ENCODE measurements around the gene MAGEA4. TPM values are rescaled to one million over a fixed set of nuclear protein-coding genes. Genes with fewer than 3 reads are reported as not detected.

Gene MAGEA4
- total RNA-seq, 2 donors from 2014 or later, result not detected

DNA sequence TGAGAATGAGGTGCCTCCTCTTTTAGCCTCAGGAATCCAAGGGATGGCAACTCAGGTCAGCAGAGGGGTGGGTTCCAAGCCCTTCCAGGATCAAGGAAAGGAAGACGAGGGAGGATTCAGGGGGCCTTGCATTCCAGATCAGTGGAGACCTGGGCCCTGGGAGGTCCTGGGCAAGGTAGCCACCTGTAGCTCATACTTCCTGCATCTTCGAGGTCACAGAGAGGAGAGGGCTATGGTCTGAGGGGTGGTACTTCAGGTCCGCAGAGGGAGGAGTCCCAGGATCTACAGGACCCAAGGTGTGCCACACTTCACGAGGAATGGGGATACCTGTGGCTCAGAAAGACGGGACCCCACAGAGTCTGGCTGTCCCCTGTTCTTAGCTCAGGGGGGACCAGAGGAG lies 9.2 kb downstream of the MAGEA4 start:
- intact Hi-C loops (cut with DNase I), result no loop called here
- DNase-seq (ENCODE audit: low spot score), result no peak

DNA sequence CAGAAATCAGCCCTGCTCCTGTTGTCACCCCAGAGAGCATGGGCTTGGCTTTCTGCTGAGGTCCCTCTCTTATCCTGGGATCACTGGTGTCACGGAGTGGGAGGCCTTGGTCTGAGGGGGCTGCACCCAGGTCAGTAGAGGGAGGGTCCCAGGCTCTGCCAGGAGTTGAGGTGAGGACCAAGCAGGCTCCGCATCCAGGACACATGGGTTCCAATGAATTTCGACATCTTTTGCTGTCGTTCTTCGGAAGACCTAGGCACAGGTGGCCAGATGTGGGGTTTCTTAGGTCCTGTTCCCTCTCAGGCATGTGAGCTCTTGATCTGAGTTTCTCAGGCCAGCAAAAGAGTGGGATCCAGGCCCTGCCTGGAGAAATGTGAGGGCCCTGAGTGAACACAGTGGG lies 10.0 kb downstream of the MAGEA4 start:
- DNase-seq (ENCODE audit: low spot score), result no peak
- intact Hi-C loops (cut with DNase I), result no loop called here

DNA sequence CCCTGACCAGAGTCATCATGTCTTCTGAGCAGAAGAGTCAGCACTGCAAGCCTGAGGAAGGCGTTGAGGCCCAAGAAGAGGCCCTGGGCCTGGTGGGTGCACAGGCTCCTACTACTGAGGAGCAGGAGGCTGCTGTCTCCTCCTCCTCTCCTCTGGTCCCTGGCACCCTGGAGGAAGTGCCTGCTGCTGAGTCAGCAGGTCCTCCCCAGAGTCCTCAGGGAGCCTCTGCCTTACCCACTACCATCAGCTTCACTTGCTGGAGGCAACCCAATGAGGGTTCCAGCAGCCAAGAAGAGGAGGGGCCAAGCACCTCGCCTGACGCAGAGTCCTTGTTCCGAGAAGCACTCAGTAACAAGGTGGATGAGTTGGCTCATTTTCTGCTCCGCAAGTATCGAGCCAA lies 11.0 kb downstream of the MAGEA4 start:
- intact Hi-C loops (cut with DNase I), result no loop called here
- DNase-seq (ENCODE audit: low spot score), result no peak

DNA sequence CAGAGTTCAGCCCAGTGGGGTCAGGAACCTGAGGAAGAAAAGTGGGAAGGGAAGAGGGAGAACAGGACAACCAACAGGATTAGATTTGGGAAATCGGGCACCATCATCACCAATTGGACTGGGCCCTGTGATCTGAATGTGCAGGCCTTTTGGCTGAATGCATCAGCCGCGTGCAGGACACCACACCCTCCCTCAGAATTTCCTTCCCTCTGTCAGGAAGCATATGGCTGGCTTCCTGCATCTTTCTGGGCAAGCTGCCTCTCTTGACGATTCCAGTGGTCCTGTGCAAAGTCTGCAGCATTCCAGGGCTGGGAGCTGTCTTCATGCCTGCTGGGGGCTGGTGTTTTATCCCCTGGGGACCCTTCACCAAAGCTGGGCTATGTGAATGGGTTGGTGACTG lies 16.4 kb downstream of the MAGEA4 start:
- intact Hi-C loops (cut with DNase I), result no loop called here
- DNase-seq (ENCODE audit: low spot score), result no peak

DNA sequence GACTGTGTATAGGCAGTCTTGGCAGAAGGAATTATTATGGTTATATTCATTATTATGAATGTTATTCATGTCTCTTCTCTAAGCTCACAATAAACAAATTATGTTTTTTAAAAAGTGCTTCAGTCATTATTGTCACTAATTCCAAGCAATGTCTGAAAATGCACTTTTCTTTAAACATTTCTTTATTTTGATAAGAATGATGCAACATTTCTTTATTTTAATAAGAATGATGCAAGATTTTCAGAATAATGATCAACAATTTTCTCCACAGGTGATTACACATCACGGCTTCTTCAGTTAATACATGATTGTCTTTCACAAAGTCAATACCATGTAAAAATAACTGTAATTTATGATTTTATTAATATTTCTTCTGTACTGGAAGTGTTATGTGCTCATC lies 22.7 kb downstream of the MAGEA4 start:
- intact Hi-C loops (cut with DNase I), result no loop called here
- no peak for DNase-seq (ENCODE audit: low spot score)

DNA sequence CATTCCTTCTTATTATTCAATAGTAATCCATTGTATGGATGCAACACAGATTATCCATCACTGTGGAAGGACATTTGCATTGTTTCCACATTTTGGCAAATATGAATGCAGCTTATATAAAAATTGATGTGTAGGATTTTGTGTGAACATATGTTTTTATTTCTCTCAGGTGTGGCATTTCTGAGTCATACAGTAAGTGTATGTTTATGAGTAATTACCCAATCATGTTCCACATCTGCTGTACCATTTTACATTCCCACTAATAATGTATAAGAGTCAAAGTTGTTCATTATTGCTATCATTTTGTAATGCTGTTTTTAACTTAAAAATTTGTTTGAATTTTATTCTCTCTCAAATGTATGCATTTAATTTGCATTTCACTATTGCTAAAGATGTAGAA lies 25.5 kb downstream of the MAGEA4 start:
- intact Hi-C loops (cut with DNase I), result no loop called here
- DNase-seq (ENCODE audit: low spot score), result no peak

DNA sequence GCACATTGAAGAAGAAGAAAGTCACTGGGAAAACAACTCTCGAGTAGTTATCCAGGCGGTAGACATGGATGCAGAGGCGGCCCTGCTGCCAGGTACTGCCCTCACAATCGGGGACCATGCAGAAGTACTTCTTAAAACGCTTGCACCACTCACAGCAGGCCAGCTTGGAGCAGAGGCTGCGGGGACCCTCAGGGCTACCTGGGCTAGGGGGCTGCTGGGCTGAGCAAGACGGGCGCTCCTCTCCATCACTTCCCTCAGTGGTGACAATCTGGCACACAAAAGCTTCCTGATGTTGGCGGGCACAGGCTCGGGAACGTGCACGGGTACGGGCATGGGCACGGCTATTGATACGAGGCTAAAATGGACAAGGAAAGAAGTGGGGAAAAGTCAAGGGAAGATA lies 42.0 kb downstream of the MAGEA4 start:
- intact Hi-C loops (cut with DNase I), result no loop called here
- DNase-seq (ENCODE audit: low spot score), result no peak

DNA sequence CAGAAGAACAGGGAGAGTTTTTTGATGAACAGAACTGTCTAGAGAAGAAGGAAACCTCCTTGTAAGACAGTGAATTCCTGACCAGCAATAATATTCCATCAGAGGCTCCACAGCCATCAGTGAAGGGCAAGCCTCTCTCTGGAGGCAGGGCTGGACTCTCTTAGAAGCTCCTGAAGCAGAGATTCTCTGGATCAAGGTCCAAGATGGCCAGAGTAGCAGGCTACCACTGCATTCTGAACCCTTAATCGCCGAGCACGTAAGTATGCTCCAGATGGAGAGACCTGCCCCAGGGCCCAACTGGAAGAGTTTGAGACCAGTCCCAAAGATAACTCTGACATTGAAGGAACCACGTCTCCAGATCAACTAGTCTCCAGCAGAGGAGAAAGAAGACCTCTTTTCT lies 45.4 kb downstream of the MAGEA4 start:
- intact Hi-C loops (cut with DNase I), result no loop called here
- DNase-seq (ENCODE audit: low spot score), result no peak

DNA sequence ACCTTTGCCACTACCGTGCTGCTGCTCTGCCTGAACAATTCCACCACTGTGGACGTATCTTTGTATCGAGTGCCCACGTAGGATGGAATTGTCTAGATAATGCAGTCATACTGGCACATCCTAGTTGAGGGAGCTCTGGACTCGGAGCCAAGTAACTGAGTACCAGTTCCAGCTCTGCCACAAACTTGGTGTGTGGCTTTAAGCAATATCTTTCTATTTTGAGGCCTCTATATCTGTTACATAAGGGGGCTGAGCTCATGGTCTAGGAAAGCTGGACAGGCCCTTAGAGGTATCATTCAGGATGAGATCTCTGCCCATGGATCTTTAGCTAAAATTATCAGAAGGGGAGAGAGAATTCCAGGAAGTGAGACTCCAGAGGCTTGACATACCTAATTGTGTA lies 49.3 kb downstream of the MAGEA4 start:
- no peak for DNase-seq (ENCODE audit: low spot score)
- intact Hi-C loops (cut with DNase I), result no loop called here

DNA sequence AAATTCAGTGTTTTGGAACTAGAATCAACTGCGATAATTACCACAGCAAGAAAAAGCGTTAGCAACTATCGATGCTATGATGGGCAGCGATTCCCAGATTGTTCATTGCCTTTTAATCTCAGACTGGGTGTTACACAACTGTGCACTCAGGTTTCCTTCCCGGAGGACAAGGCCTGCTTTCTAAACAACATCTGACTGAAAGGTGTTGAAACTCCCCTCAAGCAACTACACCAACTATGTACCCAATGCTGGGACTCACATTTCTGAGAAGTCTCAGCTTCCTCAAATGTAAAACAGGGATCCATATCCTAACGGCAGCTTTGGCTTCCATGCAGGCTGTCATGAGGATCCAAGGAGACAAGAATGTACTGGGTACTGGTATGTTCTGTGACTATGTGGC lies 53.5 kb downstream of the MAGEA4 start:
- DNase-seq (ENCODE audit: low spot score), result no peak

DNA sequence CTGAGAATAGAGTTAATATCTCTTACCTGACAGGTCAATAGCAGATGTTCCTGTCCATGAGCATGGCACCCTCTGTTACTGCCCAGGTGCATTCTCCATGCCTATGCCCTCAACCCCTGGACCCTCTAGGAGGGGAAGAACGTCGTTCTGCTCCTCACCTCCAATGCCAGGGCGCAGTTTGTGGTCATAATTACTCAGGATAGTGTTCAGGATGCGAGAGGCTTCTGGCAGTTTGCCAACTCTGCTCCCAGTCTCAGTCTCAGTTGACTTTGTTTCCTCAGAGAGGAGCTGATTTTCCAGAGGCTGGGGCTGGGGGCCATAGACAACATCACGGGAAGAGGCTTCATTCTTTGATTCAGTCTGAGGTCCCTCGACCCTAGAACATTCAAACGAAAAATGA lies 57.3 kb downstream of the MAGEA4 start:
- intact Hi-C loops (cut with DNase I), result no loop called here
- DNase-seq (ENCODE audit: low spot score), result no peak

More for the DNA sequence above, 53.5 kb downstream of the MAGEA4 start:
- intact Hi-C loops (cut with DNase I), result no loop called here

DNA sequence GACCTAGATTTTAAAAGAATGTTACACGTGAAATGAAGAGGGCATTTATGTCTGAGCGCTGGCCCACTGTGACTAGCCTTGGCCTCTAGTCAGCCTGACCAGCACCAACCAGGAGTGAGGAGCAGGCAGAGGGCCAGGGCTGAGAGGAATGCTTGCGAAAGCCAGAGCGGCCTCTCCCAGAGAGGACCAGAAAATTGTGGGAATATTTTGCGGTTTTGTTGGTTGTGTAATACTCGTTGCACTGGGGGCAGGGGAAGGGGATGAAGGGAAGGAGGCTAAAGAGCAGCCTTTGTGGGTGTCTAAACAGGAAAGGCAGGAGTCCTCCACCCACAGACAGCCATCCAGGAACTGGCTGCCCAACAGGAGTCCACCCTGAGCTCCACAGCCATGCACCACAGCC lies 58.0 kb downstream of the MAGEA4 start:
- intact Hi-C loops (cut with DNase I), result no loop called here
- peak; percentile 93 for DNase-seq (ENCODE audit: low spot score)

DNA sequence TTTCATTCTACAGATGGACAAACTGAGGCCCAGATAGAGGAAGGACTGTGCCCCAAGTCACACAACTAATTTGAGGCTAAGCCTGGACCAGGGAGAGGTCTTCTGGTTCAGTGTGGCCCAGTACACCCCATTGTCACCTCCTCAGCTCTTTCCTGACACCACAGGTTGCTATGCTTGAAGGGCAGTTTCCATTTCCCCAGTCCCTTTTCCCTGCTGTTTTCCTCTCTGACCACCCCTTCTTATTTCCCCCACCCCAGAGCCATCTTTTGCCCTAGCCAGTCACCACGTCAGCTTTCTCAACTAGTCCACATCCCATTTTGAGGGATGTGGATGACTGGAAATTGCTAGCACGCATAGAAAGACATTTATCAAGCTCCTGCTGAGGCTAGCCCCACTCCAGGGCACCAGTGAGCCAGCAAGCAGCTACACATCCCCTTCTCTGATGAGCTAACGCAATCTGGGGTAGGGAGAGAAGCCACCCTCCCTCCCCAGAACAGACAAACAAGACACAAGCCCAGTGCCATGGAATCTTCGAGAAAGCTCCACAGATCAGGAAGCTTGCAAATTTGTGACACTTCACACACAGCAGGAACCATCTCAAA lies 60.5 kb downstream of the MAGEA4 start:
- intact Hi-C loops (cut with DNase I), result no loop called here
- no peak for DNase-seq (ENCODE audit: low spot score)

DNA sequence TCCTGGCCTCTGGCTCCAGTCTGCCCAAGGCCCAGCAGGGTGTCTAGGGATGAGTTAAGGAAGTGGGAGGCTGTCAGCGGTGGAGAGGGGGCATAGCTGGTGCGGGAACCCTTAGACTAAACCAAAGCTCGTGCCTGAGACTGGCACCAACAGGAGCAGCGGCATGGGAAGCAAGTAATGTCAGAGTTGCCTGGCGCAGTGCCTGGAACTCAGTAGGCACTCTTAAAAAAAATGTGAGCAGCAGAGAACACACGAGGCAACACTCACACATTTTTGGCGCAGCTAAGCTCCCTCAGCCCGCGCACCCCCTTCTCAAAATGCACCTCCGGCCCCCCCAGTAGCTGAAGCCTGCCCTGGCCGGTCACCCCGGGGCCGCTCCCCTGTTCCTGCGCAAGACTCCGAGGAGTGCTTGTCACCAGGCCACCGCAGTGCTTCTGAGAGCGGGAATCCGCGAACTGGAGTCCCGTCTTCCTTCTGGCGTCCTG lies 61.2 kb downstream of the MAGEA4 start:
- intact Hi-C loops (cut with DNase I), result no loop called here
- DNase-seq (ENCODE audit: low spot score), result peak; percentile 81

Small RNAs within 50 kb of the gene (microRNA-seq; reads per million reads assigned to microRNA genes)
- gene MIR224 (ENCODE audit: borderline microRNAs expressed in 2 of 2), result 836 to 1,204 reads per million in 2 donors
- 245 to 424 reads per million in 2 donors for gene MIR452 (ENCODE audit: borderline microRNAs expressed in 2 of 2)

Other genes starting within 250 kb of the MAGEA4 start
- gene PRRG3, start 217.4 kb upstream of the MAGEA4 start, total RNA-seq, result 1 to 10 TPM in 1 of 2 donors, under 1 TPM in 1; 0.86 to 5.1 TPM
- not detected for gene FATE1, start 196.9 kb upstream of the MAGEA4 start, total RNA-seq
- gene CNGA2, start 178.1 kb upstream of the MAGEA4 start, total RNA-seq, result not detected
- 10 to 100 TPM; 19.2 to 24.4 TPM for gene GABRE, start 61.8 kb downstream of the MAGEA4 start, total RNA-seq
- not detected for gene MAGEA10, start 225.7 kb downstream of the MAGEA4 start, total RNA-seq

All from posterior vena cava (tissue), 2 donors.